Mesendoderm (in vitro differentiated cells): ENCODE data around the gene SLC10A2.

Source experiments
- DNase-seq: peaks from one replicate; pipeline ENCODE4 v3.0.0; 2013
- H2AK5ac ChIP-seq: 2 replicates; pipeline ENCODE4 v1.6.1; 2013; ENCODE audit warnings: low read length, inconsistent platforms
- H2BK120ac ChIP-seq: 2 replicates; pipeline ENCODE4 v1.6.1; 2013; ENCODE audit warnings: low read depth, mild to moderate bottlenecking, low read length, moderate library complexity, mixed read lengths
- H2BK15ac ChIP-seq: replicated peaks from 2 replicates; pipeline ENCODE4 v1.6.1; 2013; ENCODE audit warnings: low read depth, mild to moderate bottlenecking, moderate library complexity
- H2BK5ac ChIP-seq: 2 replicates; pipeline ENCODE4 v1.6.1; 2013; ENCODE audit warnings: low read length, inconsistent platforms
- H3K18ac ChIP-seq: 2 replicates; pipeline ENCODE4 v1.6.1; 2013; ENCODE audit warnings: mild to moderate bottlenecking, low read length, mixed read lengths
- H3K23ac ChIP-seq: one replicate; pipeline ENCODE4 v1.6.1; 2013; ENCODE audit warnings: low read length
- H3K27ac ChIP-seq: 2 replicates; pipeline ENCODE4 v1.5.1; 2013; ENCODE audit warnings: low read depth, mild to moderate bottlenecking, inconsistent platforms, low read length, moderate library complexity
- H3K27me3 ChIP-seq: 2 replicates; pipeline ENCODE4 v1.6.1; 2013; ENCODE audit warnings: low read length, control low read depth, mild to moderate bottlenecking, inconsistent platforms; ENCODE audit not compliant: insufficient read depth, poor library complexity
- H3K36me3 ChIP-seq: 2 replicates; pipeline ENCODE4 v1.6.1; 2013; ENCODE audit warnings: low read length, inconsistent platforms; ENCODE audit not compliant: control insufficient read depth, insufficient read depth
- H3K4ac ChIP-seq: one replicate; pipeline ENCODE4 v1.6.1; 2013; ENCODE audit warnings: low read depth, mild to moderate bottlenecking, low read length, moderate library complexity
- H3K4me1 ChIP-seq: 2 replicates; pipeline ENCODE4 v1.6.1; 2013; ENCODE audit warnings: low read depth, low read length, inconsistent platforms; ENCODE audit not compliant: control insufficient read depth
- H3K4me2 ChIP-seq: 2 replicates; pipeline ENCODE4 v1.6.1; 2013; ENCODE audit warnings: low read length
- H3K4me3 ChIP-seq: 2 replicates; pipeline ENCODE4 v1.5.1; 2013; ENCODE audit warnings: mild to moderate bottlenecking, low read length
- H3K56ac ChIP-seq: one replicate; pipeline ENCODE4 v1.6.1; 2013; ENCODE audit warnings: low read length
- H3K79me1 ChIP-seq: 2 replicates; pipeline ENCODE4 v1.6.1; 2013; ENCODE audit warnings: low read length, inconsistent platforms
- H3K79me2 ChIP-seq: 2 replicates; pipeline ENCODE4 v1.6.1; 2013; ENCODE audit warnings: mild to moderate bottlenecking, low read length; ENCODE audit not compliant: control insufficient read depth, insufficient read depth
- H3K9ac ChIP-seq: 2 replicates; pipeline ENCODE4 v1.6.1; 2013; ENCODE audit warnings: low read length, inconsistent platforms
- H4K5ac ChIP-seq: one replicate; pipeline ENCODE4 v1.6.1; 2013; ENCODE audit warnings: low read length
- H4K8ac ChIP-seq: one replicate; pipeline ENCODE4 v1.6.1; 2013; ENCODE audit warnings: low read depth, mild to moderate bottlenecking, control low read depth, low read length, moderate library complexity
- WGBS: extraction: QIAGEN DNeasy Blood & Tissue Kit; methylation state at CpG from one replicate; pipeline ENCODE4 v1.1.7; 2013; ENCODE audit warnings: low lambda C conversion rate, missing lambda C conversion rate; ENCODE audit not compliant: insufficient coverage; ENCODE audit errors: extremely low coverage; 5-methylcytosine and 5-hydroxymethylcytosine counted together

The SLC10A2 gene

DNA sequence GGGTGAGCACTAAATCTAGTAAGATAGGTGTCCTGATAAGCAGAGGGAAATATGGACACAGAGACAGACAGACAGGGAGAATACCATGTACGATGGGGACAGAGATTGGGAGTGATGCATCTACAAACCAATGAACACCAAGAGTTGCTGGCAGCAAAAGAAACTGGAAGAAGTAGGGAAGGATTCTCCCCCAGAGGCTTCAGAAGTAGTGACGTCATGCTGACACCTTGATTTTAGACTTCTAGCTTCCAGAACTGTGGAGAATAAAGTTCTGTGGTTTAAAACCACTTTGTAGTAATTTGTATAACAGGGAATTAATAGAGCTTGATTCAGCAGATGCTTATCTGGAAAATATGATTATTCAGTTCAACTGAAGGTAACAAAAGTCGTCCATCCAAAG lies 66.1 kb downstream of the SLC10A2 start:
- no peak for DNase-seq
- no peak overlapping the region for H2BK120ac ChIP-seq
- H3K27me3 ChIP-seq, result no peaks in the 10 kb centered on the region
- no peak overlapping the region for H3K56ac ChIP-seq
- no peak overlapping the region for H4K5ac ChIP-seq
- H3K4ac ChIP-seq, result no peak overlapping the region
- H3K4me3 ChIP-seq, result no peak overlapping the region
- H3K4me2 ChIP-seq, result no peak overlapping the region
- no peak overlapping the region for H2BK15ac ChIP-seq
- H3K79me1 ChIP-seq, result no peaks in the 10 kb centered on the region
- H4K8ac ChIP-seq, result no peak overlapping the region
- no peak overlapping the region for H3K18ac ChIP-seq
- no peak overlapping the region for H3K27ac ChIP-seq
- no peak overlapping the region for H3K9ac ChIP-seq
- H3K23ac ChIP-seq, result no peak overlapping the region
- no peaks in the 10 kb centered on the region for H3K4me1 ChIP-seq
- no peak overlapping the region for H2AK5ac ChIP-seq
- H2BK5ac ChIP-seq, result no peak overlapping the region
- no peaks in the 10 kb centered on the region for H3K79me2 ChIP-seq
- no CpG with 5 or more reads among the region's 3 CpGs for WGBS
- H3K36me3 ChIP-seq, result no peaks in the 10 kb centered on the region

DNA sequence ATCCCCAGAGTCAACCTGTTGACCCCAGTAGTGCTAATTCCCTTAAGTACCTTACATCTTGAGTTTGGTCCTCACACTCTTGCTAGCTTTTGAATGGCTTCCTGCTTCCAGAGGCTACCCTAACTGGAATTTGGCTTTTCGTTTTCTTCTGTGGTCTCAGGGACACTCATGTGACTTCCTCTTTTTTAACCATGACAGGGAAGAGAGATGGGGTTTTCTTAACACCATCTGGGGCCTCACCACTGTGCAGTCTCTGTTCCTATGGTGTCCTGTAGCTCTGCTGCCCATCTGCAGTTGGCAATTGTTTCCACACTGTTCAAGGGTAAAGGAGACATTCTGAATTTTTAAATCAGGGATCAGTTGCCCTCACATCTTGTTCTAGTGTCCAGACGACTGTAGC lies 66.7 kb downstream of the SLC10A2 start:
- H3K36me3 ChIP-seq, result no peaks in the 10 kb centered on the region
- no peak overlapping the region for H3K4me3 ChIP-seq
- H3K79me1 ChIP-seq, result no peaks in the 10 kb centered on the region
- H3K79me2 ChIP-seq, result no peaks in the 10 kb centered on the region
- no peak overlapping the region for H3K23ac ChIP-seq
- H3K27me3 ChIP-seq, result no peaks in the 10 kb centered on the region
- no peak overlapping the region for H3K4me2 ChIP-seq
- no peak overlapping the region for H3K27ac ChIP-seq
- H2BK120ac ChIP-seq, result no peak overlapping the region
- H2BK5ac ChIP-seq, result no peak overlapping the region
- H3K4me1 ChIP-seq, result no peaks in the 10 kb centered on the region
- H3K4ac ChIP-seq, result no peak overlapping the region
- H3K9ac ChIP-seq, result no peak overlapping the region
- H4K5ac ChIP-seq, result no peak overlapping the region
- no peak overlapping the region for H3K56ac ChIP-seq
- WGBS, result no CpG with 5 or more reads among the region's 2 CpGs
- H3K18ac ChIP-seq, result no peak overlapping the region
- no peak overlapping the region for H2AK5ac ChIP-seq
- H2BK15ac ChIP-seq, result no peak overlapping the region
- DNase-seq, result no peak
- no peak overlapping the region for H4K8ac ChIP-seq
